Panc1 (cell line): ENCODE results near the gene JAZF1. TPM values are rescaled to one million over a fixed set of nuclear protein-coding genes. Genes with fewer than 3 reads are reported as not detected.

ENCODE experiments used
- ATAC-seq: fragments of 200-7000 bp; cut with Tn5 transposase; 2 replicates; pipeline ENCODE4 v1.9.1; 2020; ENCODE audit warnings: mild to moderate bottlenecking, moderate library complexity
- BruUV-seq: library from RNA; stranded (reverse); fragments of 400-500 nt; replicated peaks from 2 replicates; lab custom pipeline; 2021; lab: Mats Ljungman, UMichigan
- CTCF ChIA-PET: fragments of 300-600 bp; sonication (Branson Sonifier 250); formaldehyde crosslinking; loops from one replicate; lab custom pipeline; 2022; ENCODE audit warnings: antibody characterized with exemption; lab: Charles Lee
- POLR2A ChIA-PET: fragments of 300-600 bp; sonication (Branson Sonifier 250); formaldehyde crosslinking; loops from one replicate; lab custom pipeline; 2022; ENCODE audit warnings: antibody characterized with exemption; lab: Charles Lee
- DNase-seq: peaks from one replicate; pipeline ENCODE4 v3.0.0-alpha.2; 2010; ENCODE audit warnings: low read depth, low spot score
- H3K27ac ChIP-seq: 2 replicates; pipeline ENCODE4 v1.5.1; 2011; ENCODE audit warnings: mild to moderate bottlenecking, low read length, inconsistent platforms
- H3K27me3 ChIP-seq: fragments of 200-500 bp; sonication (Bioruptor generic); 2 replicates; pipeline ENCODE4 v1.6.0; 2014; ENCODE audit warnings: low read length, inconsistent platforms; ENCODE audit not compliant: control insufficient read depth, insufficient read depth
- H3K36me3 ChIP-seq: fragments of 200-500 bp; sonication (Bioruptor generic); 2 replicates; pipeline ENCODE4 v1.5.1; 2014; ENCODE audit warnings: inconsistent platforms, mild to moderate bottlenecking, low read length, moderate library complexity; ENCODE audit not compliant: control insufficient read depth, insufficient read depth
- H3K4me1 ChIP-seq: 2 replicates; pipeline ENCODE4 v1.5.1; 2011; ENCODE audit warnings: inconsistent platforms, mild to moderate bottlenecking, low read length, moderate library complexity; ENCODE audit not compliant: control insufficient read depth, insufficient read depth
- H3K4me3 ChIP-seq, 2 experiments: 2 replicates each; pipeline ENCODE4 v1.5.1; 2011 to 2012; ENCODE audit warnings: low read depth in 2 of 2, low read length in 2 of 2, mild to moderate bottlenecking in 2 of 2, inconsistent platforms in 1 of 2, moderate library complexity in 1 of 2
- H3K9me3 ChIP-seq: fragments of 200-500 bp; sonication (Bioruptor generic); 2 replicates; pipeline ENCODE4 v1.5.1; 2014; ENCODE audit warnings: low read depth, mild to moderate bottlenecking, inconsistent platforms, low read length, moderate library complexity; ENCODE audit not compliant: control insufficient read depth, insufficient read depth
- CTCF ChIP-seq: fragments of 450-650 bp; IDR thresholded peaks from 2 replicates; pipeline ENCODE4 v1.5.1; 2017; ENCODE audit warnings: mild to moderate bottlenecking
- POLR2AphosphoS5 ChIP-seq: IDR thresholded peaks from 2 replicates; pipeline ENCODE4 v1.6.1; 2012; ENCODE audit warnings: mild to moderate bottlenecking, low read depth, low read length, moderate library complexity
- REST ChIP-seq, 2 experiments: IDR thresholded peaks; 2 replicates each; pipeline ENCODE4 v1.6.1; 2011 to 2012; ENCODE audit warnings: low read depth in 2 of 2, control low read depth in 1 of 2, low read length in 1 of 2, mild to moderate bottlenecking in 1 of 2, moderate library complexity in 1 of 2; ENCODE audit not compliant: insufficient read depth in 1 of 2
- SIN3A ChIP-seq: IDR thresholded peaks from 2 replicates; pipeline ENCODE4 v1.6.1; 2012; ENCODE audit warnings: low read depth, mild to moderate bottlenecking, low read length, moderate library complexity, borderline replicate concordance; ENCODE audit not compliant: insufficient read depth
- TCF7L2 ChIP-seq: IDR thresholded peaks from 2 replicates; pipeline ENCODE4 v1.6.1; 2011; ENCODE audit warnings: mild to moderate bottlenecking, low read depth, low read length, inconsistent platforms
- in situ Hi-C: cut with HindIII; loops from 2 replicates; pipeline ENCODE4 v1.10.0; 2016; ENCODE audit warnings: low sequenced_read_pairs, low pct_unique_long_range_greater_than_20kb
- intact Hi-C: fragments of 100-400 bp; cut with micrococcal nuclease; formaldehyde crosslinking; loops from one replicate; pipeline ENCODE4 v1.10.0; 2022; ENCODE audit not compliant: unreplicated experiment
- total RNA-seq: library from RNA; stranded (reverse); gene quantifications from one replicate; pipeline ENCODE4 v1.2.1, GENCODE V29; 2021; ENCODE audit not compliant: unreplicated experiment

The JAZF1 gene
- total RNA-seq, 1 experiment from 2014 or later: 8.8 TPM

DNA sequence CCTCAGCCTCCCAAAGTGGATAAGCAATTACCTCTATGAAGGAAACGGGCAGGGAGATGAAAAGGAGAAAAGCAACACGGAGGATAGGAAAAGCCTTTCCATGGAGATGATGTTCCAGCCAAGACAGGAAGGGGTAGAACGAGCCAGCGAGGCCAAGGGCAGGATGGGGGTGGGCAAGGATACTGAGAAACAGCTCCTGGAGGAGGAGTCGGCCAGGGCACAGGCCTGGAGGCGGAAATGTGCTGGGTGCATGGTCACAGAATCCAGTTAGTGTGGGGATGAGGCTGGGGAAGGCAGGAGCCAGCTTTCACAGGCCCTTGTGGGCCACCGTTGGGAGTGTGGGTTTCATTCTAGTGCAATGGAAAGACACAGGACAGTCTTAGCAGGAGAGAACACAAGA lies 162.6 kb downstream of the JAZF1 start:
- intact Hi-C loops: loop anchor here (5.0 kb wide), 1 partner anchor 91 kb away; no protein-coding TSS in a partner anchor
- ATAC-seq (no peak), DNase-seq (no peak)
- Histone ChIP-seq H3K9me3 (no peaks in the 10 kb centered on the region), H3K27ac (no peak overlapping the region), H3K4me1 (peaks cover 8% of the 10 kb centered on the region), H3K27me3 (no peaks in the 10 kb centered on the region), H3K4me3 (no peak overlapping the region), H3K36me3 (no peaks in the 10 kb centered on the region)
- no TSS peak for BruUV-seq
- POLR2A ChIA-PET: no interaction called here
- CTCF ChIA-PET: no interaction called here
- TF ChIP-seq TCF7L2: no peak
- TF ChIP-seq SIN3A: no peak
- TF ChIP-seq CTCF: no peak
- TF ChIP-seq REST (IDR thresholded peaks at IDR 0.05; ENCODE audit: insufficient read depth in 1 of 2, low read depth in 2 of 2, low read length in 1 of 2): no peak
- TF ChIP-seq POLR2AphosphoS5: no peak
- in situ Hi-C loops: no loop called here

DNA sequence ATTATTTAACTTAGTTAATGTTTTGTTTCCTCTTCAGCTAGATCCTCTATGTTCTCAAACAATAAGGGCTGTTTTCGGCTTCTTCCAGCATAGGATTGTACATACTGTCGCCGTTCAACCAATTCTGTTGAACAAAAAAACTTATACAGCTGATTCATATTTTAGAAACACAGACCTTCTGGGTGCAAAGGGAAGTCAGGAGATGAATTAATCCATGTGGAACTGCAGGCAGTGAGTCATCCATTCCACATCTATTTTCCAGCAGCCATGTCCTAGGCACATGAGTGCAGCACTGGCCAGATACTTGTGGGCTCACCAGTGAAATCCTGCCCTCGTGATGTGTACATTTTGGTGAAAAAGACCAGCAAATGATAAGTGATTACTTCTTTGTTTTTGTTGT lies 163.2 kb downstream of the JAZF1 start:
- H3K27ac ChIP-seq: no peak overlapping the region
- ChIA-PET CTCF (no interaction called here), POLR2A (no interaction called here)
- intact Hi-C loops (loop anchor here (5.0 kb wide), 1 partner anchor 90 kb away; no protein-coding TSS in a partner anchor), in situ Hi-C loops (no loop called here)
- no peaks in the 10 kb centered on the region for H3K36me3 ChIP-seq
- DNase-seq (no peak), ATAC-seq (no peak)
- H3K4me1 ChIP-seq: peaks cover 8% of the 10 kb centered on the region
- H3K9me3 ChIP-seq: no peaks in the 10 kb centered on the region
- no peak overlapping the region for H3K4me3 ChIP-seq
- no peaks in the 10 kb centered on the region for H3K27me3 ChIP-seq
- TF ChIP-seq TCF7L2 (no peak), CTCF (no peak), SIN3A (no peak), REST (IDR thresholded peaks at IDR 0.05; ENCODE audit: insufficient read depth in 1 of 2, low read depth in 2 of 2, low read length in 1 of 2) (no peak), POLR2AphosphoS5 (no peak)
- no TSS peak for BruUV-seq
